GM21723 (cell line): ENCODE measurements around the gene MAN1B1.
"Not testable (repeated sequence)": the region's sequence is repeated elsewhere in the genome, so short reads cannot be mapped to it uniquely, and the experiment has no call there.

Source experiments
- ATAC-seq: cut with Tn5 transposase; IDR thresholded peaks from one replicate; pipeline ENCODE4 v1.9.1; 2021; ENCODE audit warnings: mild to moderate bottlenecking, moderate library complexity; ENCODE audit not compliant: unreplicated experiment

The MAN1B1 gene

GRCh38 chr9:137052998-137053943 is 33.5 kb upstream of the MAN1B1 start:
- ATAC-seq: no peak

GRCh38 chr9:137053944-137054931 is 32.5 kb upstream of the MAN1B1 start, which contains the start of gene ENTPD2:
ENTPD2 (minus strand) TSS chr9:137054061; CDS start chr9:137053997, 64 bp downstream.
- ATAC-seq: no peak

GRCh38 chr9:137054932-137055384 is 31.8 kb upstream of the MAN1B1 start:
- no peak for ATAC-seq

GRCh38 chr9:137055385-137056364 is 31.1 kb upstream of the MAN1B1 start:
- no peak for ATAC-seq

- ATAC-seq: no peak
These were observed 29.9 kb upstream of the MAN1B1 start for GRCh38 chr9:137056739-137057415.

GRCh38 chr9:137057545-137057944 is 29.2 kb upstream of the MAN1B1 start:
- ATAC-seq: no peak

- no peak for ATAC-seq
These were observed 28.1 kb upstream of the MAN1B1 start for GRCh38 chr9:137058521-137059234.

- no peak for ATAC-seq
These were observed 24.4 kb upstream of the MAN1B1 start for GRCh38 chr9:137062384-137062783.

- ATAC-seq: not testable (repeated sequence)
These were observed 24.0 kb upstream of the MAN1B1 start for GRCh38 chr9:137062798-137063197.

- ATAC-seq: no peak
These were observed 23.3 kb upstream of the MAN1B1 start for GRCh38 chr9:137063311-137064026.

GRCh38 chr9:137064027-137064879 is 22.5 kb upstream of the MAN1B1 start:
- ATAC-seq: no peak

GRCh38 chr9:137064880-137065164 is 22.0 kb upstream of the MAN1B1 start:
- no peak for ATAC-seq

GRCh38 chr9:137065336-137065967 is 21.3 kb upstream of the MAN1B1 start:
- no peak for ATAC-seq

- ATAC-seq: no peak
These were observed 20.5 kb upstream of the MAN1B1 start for GRCh38 chr9:137066096-137066861.

- peak; percentile 47 for ATAC-seq
These were observed 18.8 kb upstream of the MAN1B1 start for GRCh38 chr9:137067860-137068538.
